PC-3 (cell line): ENCODE measurements around the gene MIPOL1. TPM values are rescaled to one million over a fixed set of nuclear protein-coding genes. Genes with fewer than 3 reads are reported as not detected.

Experiments used
- ATAC-seq: fragments of 200-7000 bp; cut with Tn5 transposase; 2 replicates; pipeline ENCODE4 v1.9.1; 2020; ENCODE audit warnings: mild to moderate bottlenecking, moderate library complexity
- BruUV-seq: library from RNA; stranded (reverse); fragments of 400-500 nt; replicated peaks from 2 replicates; lab custom pipeline; 2021; lab: Mats Ljungman, UMichigan
- CTCF ChIA-PET: fragments of 300-600 bp; sonication (Branson Sonifier 250); formaldehyde crosslinking; loops from one replicate; lab custom pipeline; 2022; ENCODE audit warnings: antibody characterized with exemption; lab: Charles Lee
- POLR2A ChIA-PET: fragments of 300-600 bp; sonication (Branson Sonifier 250); formaldehyde crosslinking; loops from one replicate; lab custom pipeline; 2022; ENCODE audit warnings: antibody characterized with exemption; ENCODE audit not compliant: unreplicated experiment; lab: Charles Lee
- DNase-seq: peaks from one replicate; pipeline ENCODE4 v3.0.0-alpha.2; 2015
- H2AFZ ChIP-seq: fragments of 300-600 bp; sonication (generic); 2 replicates; pipeline ENCODE4 v1.6.0; 2016; ENCODE audit warnings: antibody characterized with exemption, low read length
- H3F3A ChIP-seq: fragments of 300-600 bp; sonication (generic); one replicate; pipeline ENCODE4 v1.6.0; 2017; ENCODE audit warnings: antibody characterized with exemption, low read length, control low read depth, mild to moderate bottlenecking; ENCODE audit not compliant: unreplicated experiment
- H3K27ac ChIP-seq: fragments of 300-600 bp; sonication (generic); 2 replicates; pipeline ENCODE4 v1.5.1; 2016; ENCODE audit warnings: mild to moderate bottlenecking, low read length
- H3K27me3 ChIP-seq: fragments of 300-600 bp; sonication (generic); 2 replicates; pipeline ENCODE4 v1.6.1; 2016; ENCODE audit warnings: low read length, mixed read lengths
- H3K36me3 ChIP-seq: fragments of 300-600 bp; sonication (generic); 2 replicates; pipeline ENCODE4 v1.6.1; 2016; ENCODE audit warnings: low read depth, mixed run types, low read length, mixed read lengths
- H3K4me1 ChIP-seq: fragments of 300-600 bp; sonication (generic); 2 replicates; pipeline ENCODE4 v1.5.1; 2016; ENCODE audit warnings: low read length; ENCODE audit not compliant: insufficient read depth
- H3K4me2 ChIP-seq: fragments of 300-600 bp; sonication (generic); 2 replicates; pipeline ENCODE4 v1.6.0; 2016; ENCODE audit warnings: low read length
- H3K4me3 ChIP-seq: fragments of 300-600 bp; sonication (generic); 2 replicates; pipeline ENCODE4 v1.5.1; 2016; ENCODE audit warnings: mild to moderate bottlenecking, low read length, mixed read lengths
- H3K79me2 ChIP-seq: fragments of 300-600 bp; sonication (generic); 2 replicates; pipeline ENCODE4 v1.6.1; 2017; ENCODE audit warnings: low read length, mixed read lengths
- H3K9ac ChIP-seq: fragments of 300-600 bp; sonication (generic); 2 replicates; pipeline ENCODE4 v1.6.0; 2016; ENCODE audit warnings: mild to moderate bottlenecking, low read length
- H3K9me2 ChIP-seq: fragments of 300-600 bp; sonication (generic); replicated peaks from 2 replicates; pipeline ENCODE4 v1.6.1; 2016; ENCODE audit warnings: mixed run types, low read length, mixed read lengths
- H3K9me3 ChIP-seq: fragments of 300-600 bp; sonication (generic); 2 replicates; pipeline ENCODE4 v1.6.1; 2016; ENCODE audit warnings: low read length, mixed read lengths
- H4K20me1 ChIP-seq: fragments of 300-600 bp; sonication (generic); 2 replicates; pipeline ENCODE4 v1.6.1; 2016; ENCODE audit warnings: low read length, mixed read lengths
- EZH2 ChIP-seq: fragments of 300-600 bp; sonication (generic); IDR thresholded peaks from one replicate; pipeline ENCODE4 v1.6.1; 2017; ENCODE audit warnings: antibody characterized with exemption, mild to moderate bottlenecking, low read length; ENCODE audit not compliant: unreplicated experiment
- EZH2phosphoT487 ChIP-seq: fragments of 300-600 bp; sonication (generic); IDR thresholded peaks from 2 replicates; pipeline ENCODE4 v1.6.1; 2018; ENCODE audit warnings: mild to moderate bottlenecking, antibody characterized with exemption, low read length, borderline replicate concordance
- intact Hi-C: fragments of 100-400 bp; cut with micrococcal nuclease; formaldehyde crosslinking; loops from 2 replicates; pipeline ENCODE4 v1.9.0; 2023
- total RNA-seq: library from RNA; depleted of rRNA; stranded (reverse); fragments of >200 nt; gene quantifications from 2 replicates; pipeline ENCODE4 v1.2.3, GENCODE V29; 2014
- TF ChIP-seq, protein P1 (sequence below): fragments of 300-600 bp; sonication (generic); conservative IDR thresholded peaks from 2 replicates; pipeline ENCODE4 v1.5.1; 2017; ENCODE audit warnings: antibody characterized with exemption, low read depth, mild to moderate bottlenecking, low read length

The MIPOL1 gene
- total RNA-seq, 1 experiment from 2014 or later = 22.5 TPM

DNA sequence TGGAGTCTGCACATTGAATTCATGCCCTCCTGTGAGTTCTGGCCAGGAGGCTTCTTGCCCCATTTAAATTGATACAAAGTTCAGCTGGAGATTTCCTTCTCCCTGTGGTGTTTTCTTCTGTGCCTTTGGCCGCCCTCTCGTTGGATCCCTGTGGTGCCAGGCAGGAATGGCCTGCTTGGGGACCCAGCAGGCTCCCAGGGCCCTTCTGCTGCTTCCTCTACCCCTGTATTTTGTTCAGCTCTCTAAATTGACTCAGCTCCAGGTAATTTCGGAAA lies 200.1 kb downstream of the MIPOL1 start:
- H2AFZ ChIP-seq = no peak overlapping the region
- intact Hi-C loops = no loop called here
- no peak overlapping the region for H3K4me2 ChIP-seq
- H3K9me2 ChIP-seq = no peaks in the 10 kb centered on the region
- H3K9me3 ChIP-seq = 0 out of 2 replicates have a peak, but pooled peaks cover 4% of the 10 kb centered on the region
- H3K9ac ChIP-seq = no peak overlapping the region
- no peak overlapping the region for H3K4me3 ChIP-seq
- no peaks in the 10 kb centered on the region for H3K79me2 ChIP-seq
- CTCF ChIA-PET = no interaction called here
- no peaks in the 10 kb centered on the region for H3K36me3 ChIP-seq
- POLR2A ChIA-PET = no interaction called here
- TF ChIP-seq EZH2 = no peak
- no TSS peak for BruUV-seq
- H3K27ac ChIP-seq = no peak overlapping the region
- ATAC-seq (no peak), DNase-seq (no peak)
- no peaks in the 10 kb centered on the region for H3K27me3 ChIP-seq
- H3F3A ChIP-seq = no peaks in the 10 kb centered on the region
- no peaks in the 10 kb centered on the region for H4K20me1 ChIP-seq
- H3K4me1 ChIP-seq = no peaks in the 10 kb centered on the region

DNA sequence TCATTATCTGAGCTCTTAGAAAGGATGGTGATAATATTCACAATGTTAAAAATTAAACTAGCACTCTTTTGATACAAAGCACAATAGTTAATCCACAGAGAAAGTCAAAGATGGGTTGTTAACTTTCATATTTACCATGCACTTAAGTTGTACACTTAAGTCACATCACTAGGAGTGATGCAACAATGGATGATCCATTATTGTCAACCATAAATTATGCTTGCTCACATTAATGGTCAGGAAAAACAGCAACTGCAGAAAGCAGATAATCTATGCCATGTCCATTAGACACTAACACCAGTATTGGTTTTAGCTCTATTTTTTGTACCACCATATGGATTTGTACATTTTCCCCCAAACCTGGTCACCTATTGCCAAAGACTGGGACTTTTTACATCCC lies 201.8 kb downstream of the MIPOL1 start:
- DNase-seq (no peak), ATAC-seq (no peak)
- Histone ChIP-seq H3K4me1 (no peaks in the 10 kb centered on the region), H3K9ac (no peak overlapping the region), H3K9me2 (no peaks in the 10 kb centered on the region), H3F3A (no peaks in the 10 kb centered on the region), H3K27me3 (no peaks in the 10 kb centered on the region), H3K4me3 (no peak overlapping the region), H3K4me2 (no peak overlapping the region), H3K79me2 (no peaks in the 10 kb centered on the region), H2AFZ (no peak overlapping the region), H4K20me1 (no peaks in the 10 kb centered on the region), H3K36me3 (no peaks in the 10 kb centered on the region), H3K27ac (no peak overlapping the region), H3K9me3 (0 out of 2 replicates have a peak, but pooled peaks cover 4% of the 10 kb centered on the region)
- TF ChIP-seq, protein P1, sequence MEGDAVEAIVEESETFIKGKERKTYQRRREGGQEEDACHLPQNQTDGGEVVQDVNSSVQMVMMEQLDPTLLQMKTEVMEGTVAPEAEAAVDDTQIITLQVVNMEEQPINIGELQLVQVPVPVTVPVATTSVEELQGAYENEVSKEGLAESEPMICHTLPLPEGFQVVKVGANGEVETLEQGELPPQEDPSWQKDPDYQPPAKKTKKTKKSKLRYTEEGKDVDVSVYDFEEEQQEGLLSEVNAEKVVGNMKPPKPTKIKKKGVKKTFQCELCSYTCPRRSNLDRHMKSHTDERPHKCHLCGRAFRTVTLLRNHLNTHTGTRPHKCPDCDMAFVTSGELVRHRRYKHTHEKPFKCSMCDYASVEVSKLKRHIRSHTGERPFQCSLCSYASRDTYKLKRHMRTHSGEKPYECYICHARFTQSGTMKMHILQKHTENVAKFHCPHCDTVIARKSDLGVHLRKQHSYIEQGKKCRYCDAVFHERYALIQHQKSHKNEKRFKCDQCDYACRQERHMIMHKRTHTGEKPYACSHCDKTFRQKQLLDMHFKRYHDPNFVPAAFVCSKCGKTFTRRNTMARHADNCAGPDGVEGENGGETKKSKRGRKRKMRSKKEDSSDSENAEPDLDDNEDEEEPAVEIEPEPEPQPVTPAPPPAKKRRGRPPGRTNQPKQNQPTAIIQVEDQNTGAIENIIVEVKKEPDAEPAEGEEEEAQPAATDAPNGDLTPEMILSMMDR = no peak
- TF ChIP-seq EZH2 = no peak
- TF ChIP-seq EZH2phosphoT487 = no peak
- ChIA-PET CTCF (no interaction called here), POLR2A (no interaction called here)
- intact Hi-C loops = no loop called here
- no TSS peak for BruUV-seq

DNA sequence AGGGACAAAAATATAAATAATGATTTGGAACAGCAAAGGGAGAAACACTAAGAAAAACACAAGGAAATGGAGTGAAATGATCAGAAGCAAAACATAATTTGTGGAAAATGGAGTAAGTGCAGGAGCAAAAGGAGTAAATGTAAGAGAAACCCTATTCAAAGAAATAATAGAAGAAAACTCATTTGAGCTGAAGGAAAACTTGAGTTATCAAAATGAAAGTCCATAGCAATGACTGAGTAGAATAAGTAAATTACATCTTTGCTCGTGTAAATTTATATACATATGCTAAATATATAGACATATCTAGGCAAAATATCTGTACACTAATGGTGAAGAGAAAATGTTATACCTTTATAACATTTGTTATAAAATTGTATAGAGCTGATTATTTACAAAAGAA lies 203.4 kb downstream of the MIPOL1 start:
- CTCF ChIA-PET = no interaction called here
- intact Hi-C loops = no loop called here
- Histone ChIP-seq H3K4me1 (no peaks in the 10 kb centered on the region), H3K27ac (no peak overlapping the region), H3K4me2 (no peak overlapping the region), H3K9ac (no peak overlapping the region), H3K27me3 (no peaks in the 10 kb centered on the region), H3F3A (no peaks in the 10 kb centered on the region), H3K79me2 (no peaks in the 10 kb centered on the region), H3K4me3 (no peak overlapping the region), H2AFZ (no peak overlapping the region), H3K9me3 (no peaks in the 10 kb centered on the region), H4K20me1 (no peaks in the 10 kb centered on the region), H3K9me2 (no peaks in the 10 kb centered on the region), H3K36me3 (no peaks in the 10 kb centered on the region)
- BruUV-seq = no TSS peak
- POLR2A ChIA-PET = no interaction called here
- ATAC-seq (no peak), DNase-seq (no peak)
- no peak for TF ChIP-seq EZH2
- no peak for TF ChIP-seq EZH2phosphoT487
- TF ChIP-seq, protein P1 = no peak
